ENCODE data around the gene NUDT7.

DNA sequence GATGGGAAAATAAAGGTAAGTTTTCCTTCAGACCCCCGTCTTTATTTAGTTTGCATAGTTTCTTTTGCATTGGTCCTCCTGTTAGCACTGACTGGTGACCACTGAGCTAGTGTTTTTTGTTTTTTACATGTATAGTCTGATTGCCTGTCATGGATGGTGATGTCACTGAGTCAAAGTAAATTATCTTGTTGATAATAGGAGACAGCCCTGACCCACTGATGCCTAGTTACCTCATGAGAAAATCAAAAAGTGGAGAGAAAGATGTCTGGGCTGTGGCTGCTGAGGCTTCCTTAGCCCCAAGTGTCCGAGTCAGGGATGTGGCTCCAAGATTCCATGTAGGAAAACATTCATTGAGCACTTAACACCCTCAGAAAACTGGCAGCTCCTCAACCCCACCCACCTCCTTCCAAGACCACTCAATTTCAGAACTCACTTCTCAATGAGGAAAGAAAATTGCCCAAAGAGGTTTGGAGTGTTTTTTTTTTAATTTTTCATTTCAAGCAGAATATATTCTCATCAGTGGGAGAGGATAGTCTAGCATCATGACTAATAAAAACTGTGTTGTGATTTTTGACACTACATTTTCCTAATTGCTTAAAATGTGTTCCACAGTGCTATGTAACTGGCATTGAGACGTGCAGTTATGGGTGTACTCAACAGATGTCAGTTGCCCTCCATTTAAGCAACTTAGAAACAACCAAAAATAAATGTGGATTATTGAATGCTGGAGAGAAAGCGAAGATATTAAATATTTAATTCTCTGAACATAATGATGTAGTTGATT, 38.7 kb upstream of the NUDT7 start:
- TF ChIP-seq, protein P1, sequence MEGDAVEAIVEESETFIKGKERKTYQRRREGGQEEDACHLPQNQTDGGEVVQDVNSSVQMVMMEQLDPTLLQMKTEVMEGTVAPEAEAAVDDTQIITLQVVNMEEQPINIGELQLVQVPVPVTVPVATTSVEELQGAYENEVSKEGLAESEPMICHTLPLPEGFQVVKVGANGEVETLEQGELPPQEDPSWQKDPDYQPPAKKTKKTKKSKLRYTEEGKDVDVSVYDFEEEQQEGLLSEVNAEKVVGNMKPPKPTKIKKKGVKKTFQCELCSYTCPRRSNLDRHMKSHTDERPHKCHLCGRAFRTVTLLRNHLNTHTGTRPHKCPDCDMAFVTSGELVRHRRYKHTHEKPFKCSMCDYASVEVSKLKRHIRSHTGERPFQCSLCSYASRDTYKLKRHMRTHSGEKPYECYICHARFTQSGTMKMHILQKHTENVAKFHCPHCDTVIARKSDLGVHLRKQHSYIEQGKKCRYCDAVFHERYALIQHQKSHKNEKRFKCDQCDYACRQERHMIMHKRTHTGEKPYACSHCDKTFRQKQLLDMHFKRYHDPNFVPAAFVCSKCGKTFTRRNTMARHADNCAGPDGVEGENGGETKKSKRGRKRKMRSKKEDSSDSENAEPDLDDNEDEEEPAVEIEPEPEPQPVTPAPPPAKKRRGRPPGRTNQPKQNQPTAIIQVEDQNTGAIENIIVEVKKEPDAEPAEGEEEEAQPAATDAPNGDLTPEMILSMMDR (IDR thresholded peaks at IDR 0.05; ENCODE audit: insufficient read depth, low read depth, low read length): no peak
- no peak for TF ChIP-seq EZH2 (IDR thresholded peaks at IDR 0.05; ENCODE audit: insufficient read depth, low read length)

All from astrocyte (in vitro differentiated cells and primary cell).